GM12873 (cell line): Measurements from ENCODE around the gene NFKBIE.

Source experiments
- CTCF ChIP-seq: IDR thresholded peaks from 2 replicates; pipeline ENCODE4 v1.5.1; 2012; ENCODE audit warnings: low read depth, mild to moderate bottlenecking, moderate library complexity, low read length, control low read depth; ENCODE audit not compliant: insufficient read depth; ENCODE audit errors: missing control alignments

Gene NFKBIE

GRCh38 chr6:44275271-44275748 lies 10.0 kb upstream of the NFKBIE start:
- TF ChIP-seq CTCF = no peak

- no peak for TF ChIP-seq CTCF
Measured at GRCh38 chr6:44273617-44274016, 8.3 kb upstream of the NFKBIE start.

- TF ChIP-seq CTCF = no peak
Measured at GRCh38 chr6:44272999-44273566, 7.7 kb upstream of the NFKBIE start.

- TF ChIP-seq CTCF = no peak
Measured at GRCh38 chr6:44272529-44272928, 7.2 kb upstream of the NFKBIE start.

GRCh38 chr6:44271914-44272313 lies 6.6 kb upstream of the NFKBIE start:
- no peak for TF ChIP-seq CTCF

- no peak for TF ChIP-seq CTCF
Measured at GRCh38 chr6:44271406-44271723, 6.0 kb upstream of the NFKBIE start.

GRCh38 chr6:44270526-44271405 lies 5.4 kb upstream of the NFKBIE start:
- no peak for TF ChIP-seq CTCF
